HL-60 (cell line): Measurements from ENCODE around the gene SLC35A3.

Experiments
- DNase-seq, 2 experiments: peaks; one replicate each; pipeline ENCODE4 v3.0.0-alpha.2; 2010 to 2020; ENCODE audit warnings: low read depth in 1 of 2, low spot score in 1 of 2
- H3K27ac ChIP-seq: fragments of 250-450 bp; sonication (Bioruptor Pico); replicated peaks from 2 replicates; pipeline ENCODE4 v1.5.1; 2020; ENCODE audit warnings: mild to moderate bottlenecking, moderate library complexity
- H3K27me3 ChIP-seq: fragments of 250-450 bp; sonication (Bioruptor Pico); 2 replicates; pipeline ENCODE4 v1.5.1; 2021; ENCODE audit warnings: mild to moderate bottlenecking, moderate library complexity; ENCODE audit not compliant: insufficient read depth, poor library complexity, severe bottlenecking
- H3K4me3 ChIP-seq: replicated peaks from 2 replicates; pipeline ENCODE4 v1.5.1; 2011; ENCODE audit warnings: mild to moderate bottlenecking, control low read depth, low read length; ENCODE audit not compliant: insufficient read depth
- CTCF ChIP-seq: IDR thresholded peaks from one replicate; pipeline ENCODE4 v1.5.1; 2011; ENCODE audit warnings: low read length, control low read depth, inconsistent platforms; ENCODE audit not compliant: insufficient read depth
- GABPA ChIP-seq: IDR thresholded peaks from 2 replicates; pipeline ENCODE4 v1.6.1; 2012; ENCODE audit warnings: low read depth
- POLR2AphosphoS5 ChIP-seq: IDR thresholded peaks from 2 replicates; pipeline ENCODE4 v1.6.1; 2012; ENCODE audit warnings: low read depth
- SPI1 ChIP-seq: IDR thresholded peaks from 2 replicates; pipeline ENCODE4 v1.6.1; 2012; ENCODE audit warnings: low read depth, mild to moderate bottlenecking, borderline replicate concordance
- TF ChIP-seq, protein P1 (sequence below): IDR thresholded peaks from 2 replicates; pipeline ENCODE4 v1.6.1; 2012; ENCODE audit warnings: low read depth; ENCODE audit not compliant: insufficient replicate concordance

Gene SLC35A3

DNA sequence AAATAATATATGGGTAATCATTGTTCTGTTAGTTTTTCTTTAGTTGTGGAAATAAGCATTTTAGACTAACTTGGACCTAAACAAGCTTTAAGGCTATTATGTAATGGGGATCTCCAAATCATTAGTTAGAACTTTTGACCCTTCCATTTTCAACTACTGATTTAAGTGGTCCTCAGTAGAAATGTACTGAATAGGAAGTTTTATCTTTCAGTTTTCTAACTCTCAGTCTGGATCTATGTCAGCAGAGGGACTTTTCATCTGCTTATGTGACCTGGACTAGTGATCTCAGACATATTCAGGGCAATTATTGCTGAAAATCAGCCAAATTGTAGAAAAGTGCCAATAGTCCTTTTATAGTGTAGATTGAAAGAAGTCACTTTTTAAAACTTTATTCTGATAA, 106.9 kb downstream of the SLC35A3 start:
- Histone ChIP-seq H3K4me3 (no peak overlapping the region), H3K27me3 (no peaks in the 10 kb centered on the region), H3K27ac (no peak overlapping the region)
- no peak for DNase-seq
- TF ChIP-seq POLR2AphosphoS5: no peak
- TF ChIP-seq CTCF: no peak
- TF ChIP-seq, protein P1, sequence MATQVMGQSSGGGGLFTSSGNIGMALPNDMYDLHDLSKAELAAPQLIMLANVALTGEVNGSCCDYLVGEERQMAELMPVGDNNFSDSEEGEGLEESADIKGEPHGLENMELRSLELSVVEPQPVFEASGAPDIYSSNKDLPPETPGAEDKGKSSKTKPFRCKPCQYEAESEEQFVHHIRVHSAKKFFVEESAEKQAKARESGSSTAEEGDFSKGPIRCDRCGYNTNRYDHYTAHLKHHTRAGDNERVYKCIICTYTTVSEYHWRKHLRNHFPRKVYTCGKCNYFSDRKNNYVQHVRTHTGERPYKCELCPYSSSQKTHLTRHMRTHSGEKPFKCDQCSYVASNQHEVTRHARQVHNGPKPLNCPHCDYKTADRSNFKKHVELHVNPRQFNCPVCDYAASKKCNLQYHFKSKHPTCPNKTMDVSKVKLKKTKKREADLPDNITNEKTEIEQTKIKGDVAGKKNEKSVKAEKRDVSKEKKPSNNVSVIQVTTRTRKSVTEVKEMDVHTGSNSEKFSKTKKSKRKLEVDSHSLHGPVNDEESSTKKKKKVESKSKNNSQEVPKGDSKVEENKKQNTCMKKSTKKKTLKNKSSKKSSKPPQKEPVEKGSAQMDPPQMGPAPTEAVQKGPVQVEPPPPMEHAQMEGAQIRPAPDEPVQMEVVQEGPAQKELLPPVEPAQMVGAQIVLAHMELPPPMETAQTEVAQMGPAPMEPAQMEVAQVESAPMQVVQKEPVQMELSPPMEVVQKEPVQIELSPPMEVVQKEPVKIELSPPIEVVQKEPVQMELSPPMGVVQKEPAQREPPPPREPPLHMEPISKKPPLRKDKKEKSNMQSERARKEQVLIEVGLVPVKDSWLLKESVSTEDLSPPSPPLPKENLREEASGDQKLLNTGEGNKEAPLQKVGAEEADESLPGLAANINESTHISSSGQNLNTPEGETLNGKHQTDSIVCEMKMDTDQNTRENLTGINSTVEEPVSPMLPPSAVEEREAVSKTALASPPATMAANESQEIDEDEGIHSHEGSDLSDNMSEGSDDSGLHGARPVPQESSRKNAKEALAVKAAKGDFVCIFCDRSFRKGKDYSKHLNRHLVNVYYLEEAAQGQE: no peak
- no peak for TF ChIP-seq GABPA
- no peak for TF ChIP-seq SPI1

- DNase-seq: no peak
- no peaks in the 10 kb centered on the region for H3K27me3 ChIP-seq
- H3K27ac ChIP-seq: no peak overlapping the region
- no peak overlapping the region for H3K4me3 ChIP-seq
- no peak for TF ChIP-seq CTCF
- TF ChIP-seq POLR2AphosphoS5: no peak
- TF ChIP-seq SPI1: no peak
- no peak for TF ChIP-seq GABPA
- TF ChIP-seq, protein P1: no peak
Observed at GRCh38 chr1:100077531-100077930, 107.7 kb downstream of the SLC35A3 start.

- no peak overlapping the region for H3K4me3 ChIP-seq
- no peak overlapping the region for H3K27ac ChIP-seq
- TF ChIP-seq POLR2AphosphoS5 (no peak), SPI1 (no peak), CTCF (no peak)
- TF ChIP-seq, protein P1: no peak
- H3K27me3 ChIP-seq: no peaks in the 10 kb centered on the region
- DNase-seq: no peak
Observed at GRCh38 chr1:100080331-100080730, 110.5 kb downstream of the SLC35A3 start.
